NOMO-1 (cell line): Measurements from ENCODE around the gene RAP1GDS1.

Experiments used
- DNase-seq, 2 experiments: peaks; one replicate each; lab custom pipeline; 2025; ENCODE audit not compliant: unreplicated experiment in 2 of 2; lab: John Stamatoyannopoulos, UW

Gene RAP1GDS1

GRCh38 chr4:98260579-98261404, at the start of gene RAP1GDS1:
Gene RAP1GDS1 (plus strand): TSS chr4:98261384. CDS start chr4:98261566, 182 bp downstream.
- DNase-seq: peak; percentile 91 to 96

GRCh38 chr4:98222306-98222705, 38.9 kb upstream of the RAP1GDS1 start:
- no peak for DNase-seq

GRCh38 chr4:98226396-98226795, 34.8 kb upstream of the RAP1GDS1 start:
- DNase-seq: no peak

- no peak for DNase-seq
Measured at GRCh38 chr4:98230961-98231360, 30.2 kb upstream of the RAP1GDS1 start.

GRCh38 chr4:98232202-98232601, 29.0 kb upstream of the RAP1GDS1 start:
- DNase-seq: peak; percentile 88 to 98

- no peak for DNase-seq
Measured at GRCh38 chr4:98237204-98237603, 24.0 kb upstream of the RAP1GDS1 start.

- no peak for DNase-seq
Measured at GRCh38 chr4:98242063-98242462, 19.1 kb upstream of the RAP1GDS1 start.

- no peak for DNase-seq
Measured at GRCh38 chr4:98242538-98242937, 18.6 kb upstream of the RAP1GDS1 start.

- DNase-seq: no peak
Measured at GRCh38 chr4:98245226-98245625, 16.0 kb upstream of the RAP1GDS1 start.

GRCh38 chr4:98248934-98249333, 12.2 kb upstream of the RAP1GDS1 start:
- no peak for DNase-seq

GRCh38 chr4:98249831-98250230, 11.4 kb upstream of the RAP1GDS1 start:
- no peak for DNase-seq

GRCh38 chr4:98253499-98253898, 7.7 kb upstream of the RAP1GDS1 start:
- no peak for DNase-seq

GRCh38 chr4:98260047-98260578, 1.1 kb upstream of the RAP1GDS1 start:
- peak in 1 of 2 experiments; percentile 34 for DNase-seq

GRCh38 chr4:98261405-98262291, 464 bp downstream of the RAP1GDS1 start:
- DNase-seq: peak; percentile 52 to 71

- DNase-seq: peak; percentile 11 to 69
Measured at GRCh38 chr4:98262431-98262830, 1.2 kb downstream of the RAP1GDS1 start.

- DNase-seq: no peak
Measured at GRCh38 chr4:98267498-98267897, 6.3 kb downstream of the RAP1GDS1 start.

GRCh38 chr4:98275145-98275544, 14.0 kb downstream of the RAP1GDS1 start:
- no peak for DNase-seq

- DNase-seq: no peak
Measured at GRCh38 chr4:98283219-98284189, 22.3 kb downstream of the RAP1GDS1 start.

GRCh38 chr4:98284640-98285046, 23.5 kb downstream of the RAP1GDS1 start:
- DNase-seq: no peak

GRCh38 chr4:98285676-98286075, 24.5 kb downstream of the RAP1GDS1 start:
- DNase-seq: no peak
